ENCODE results near the gene SMPDL3B. TPM values are rescaled to one million over a fixed set of nuclear protein-coding genes. Genes with fewer than 3 reads are reported as not detected.

Gene SMPDL3B
- total RNA-seq = not detected
- polyA plus RNA-seq = under 1 TPM in 1 of 3 donors, not detected in 2; 0.26 TPM
- long read RNA-seq, donor 1 = 0 reads
- long read RNA-seq, donor 2 = 0 reads
- long read RNA-seq, donor 3 = 0 reads
- long read RNA-seq, donor 4 = 0 reads
- long read RNA-seq, donor 5 = 0 reads
- long read RNA-seq, donor 6 = 0 reads
- long read RNA-seq, donor 7 = 0 reads
- long read RNA-seq, donor 8 = 0 reads
- long read RNA-seq, donor 9 = 0 reads
- long read RNA-seq, donor 10 = 0 reads

DNA sequence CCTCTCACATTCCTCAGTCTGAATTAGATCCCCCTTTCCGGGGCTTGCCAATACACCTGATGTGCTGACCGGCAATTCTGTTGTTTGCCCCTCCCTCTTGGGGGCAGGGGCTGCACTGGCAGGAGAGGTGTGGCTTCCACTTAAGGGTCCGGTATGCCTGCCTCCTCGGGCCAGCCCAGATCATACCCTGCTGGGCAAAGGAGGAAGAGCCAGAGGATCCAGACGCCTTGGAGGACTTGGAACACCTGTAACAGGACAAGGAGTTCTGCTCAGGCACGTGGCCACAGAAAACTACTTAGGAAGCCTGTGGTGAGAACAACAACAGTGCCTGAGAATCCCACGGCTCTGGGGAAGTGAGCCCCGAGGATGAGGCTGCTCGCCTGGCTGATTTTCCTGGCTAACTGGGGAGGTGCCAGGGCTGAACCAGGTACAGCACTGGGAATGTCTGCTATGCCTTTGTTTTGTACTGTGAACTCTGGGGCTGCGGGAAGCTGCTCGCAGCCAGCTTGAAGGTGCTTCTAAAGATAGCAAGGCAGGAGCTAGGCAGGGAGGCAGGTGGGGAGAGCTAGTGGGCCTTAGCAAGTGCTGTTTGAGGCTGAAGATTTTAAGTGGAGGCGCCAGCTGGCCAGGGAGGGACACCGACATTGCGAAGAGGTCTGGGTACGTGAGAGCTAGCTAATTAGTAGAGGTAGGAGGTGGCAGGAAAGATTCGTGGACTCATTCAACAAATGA, at the start of gene SMPDL3B:
Gene SMPDL3B, plus strand, starts transcription at position 183 of the 732 bp plus-strand sequence. Its CDS starts 184 bp downstream, at position 367.
- Histone ChIP-seq H3K4me1 (replicated peaks in 1 of 2) (no peaks in the 10 kb centered on the region), H3K9me3 (replicated peaks in 1 of 3) (no peaks in the 10 kb centered on the region), H3K27me3 (peaks cover 4% of the 10 kb centered on the region), H3K36me3 (replicated peaks in 1 of 2) (no peaks in the 10 kb centered on the region), H3K4me3 (no peak within 1 kb of the TSS), H3K27ac (no peak within 1 kb of the TSS)
- TF ChIP-seq CTCF (IDR thresholded peaks at IDR 0.05) = no peak
- no peak for TF ChIP-seq POLR2A (IDR thresholded peaks at IDR 0.05)
- intact Hi-C loops (cut with DNase I) = no loop called here
- DNase-seq = no peak
- 4 to 10% (median 5%) methylated on average over 13 to 16 of the region's 16 CpGs for WGBS, 4 donors

GRCh38 chr1:27885114-27885528, 49.7 kb upstream of the SMPDL3B start:
- H3K27ac ChIP-seq = peak overlapping the region; percentile 46 to 83 (median 57)
- 74 to 82% (median 77%) methylated on average over 8 of the region's 8 CpGs for WGBS, 4 donors
- H3K9me3 ChIP-seq (replicated peaks in 1 of 3) = no peaks in the 10 kb centered on the region
- no peaks in the 10 kb centered on the region for H3K27me3 ChIP-seq
- H3K4me1 ChIP-seq (replicated peaks in 1 of 2) = no peaks in the 10 kb centered on the region
- peak in 2 of 7 donors; percentile 47 for DNase-seq
- peaks cover 0 to 4% of the 10 kb centered on the region in 2 donors for H3K36me3 ChIP-seq (replicated peaks in 1 of 2)
- TF ChIP-seq POLR2A (IDR thresholded peaks at IDR 0.05) (no peak), CTCF (IDR thresholded peaks at IDR 0.05) (no peak)
- intact Hi-C loops (cut with DNase I) = no loop called here
- no peak overlapping the region for H3K4me3 ChIP-seq

DNA sequence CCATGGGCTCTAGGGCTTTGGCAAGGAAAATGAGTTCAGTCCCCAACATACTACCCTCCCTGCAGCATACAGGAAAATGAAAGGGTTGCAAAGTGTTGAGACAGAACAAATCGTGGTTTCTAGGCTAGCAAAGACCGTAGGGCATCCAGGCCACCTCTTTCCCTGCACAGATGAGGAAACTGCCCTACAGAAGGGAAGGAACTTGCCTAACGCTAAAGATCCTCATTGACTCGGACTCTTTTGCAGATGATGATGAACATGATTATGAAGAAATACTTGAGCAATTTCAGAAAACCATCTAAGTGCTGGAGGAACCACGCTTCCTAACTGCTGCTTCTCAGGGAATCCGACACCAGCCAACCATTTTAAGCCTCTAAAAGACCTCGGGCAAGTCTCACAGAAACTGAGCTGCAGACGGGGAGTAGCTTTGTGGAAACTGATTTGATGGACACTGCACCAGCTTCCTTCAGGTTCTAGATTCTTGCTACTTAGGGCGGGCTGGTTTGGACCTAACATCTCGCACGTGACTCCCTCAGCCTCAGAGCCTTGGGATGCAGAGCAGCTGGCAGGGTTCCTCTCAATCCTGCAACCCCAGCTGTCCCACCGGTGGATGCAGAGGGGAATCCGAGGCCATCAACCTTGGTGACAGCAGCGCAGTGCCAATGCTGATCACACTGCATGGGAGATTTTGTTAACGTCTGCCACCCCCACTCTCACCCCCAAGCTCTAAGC, 49.0 kb upstream of the SMPDL3B start:
- H3K9me3 ChIP-seq (replicated peaks in 1 of 3) = no peaks in the 10 kb centered on the region
- H3K27ac ChIP-seq = peak overlapping the region; percentile 57 to 83 (median 64)
- intact Hi-C loops (cut with DNase I) = no loop called here
- peaks cover 0 to 4% of the 10 kb centered on the region in 2 donors for H3K36me3 ChIP-seq (replicated peaks in 1 of 2)
- TF ChIP-seq CTCF (IDR thresholded peaks at IDR 0.05) = no peak
- no peak for TF ChIP-seq POLR2A (IDR thresholded peaks at IDR 0.05)
- H3K27me3 ChIP-seq = no peaks in the 10 kb centered on the region
- DNase-seq = peak in 2 of 7 donors; percentile 33 to 41
- 79 to 95% (median 80%) methylated on average over 10 to 15 of the region's 15 CpGs for WGBS, 4 donors
- no peaks in the 10 kb centered on the region for H3K4me1 ChIP-seq (replicated peaks in 1 of 2)
- no peak overlapping the region for H3K4me3 ChIP-seq

- Histone ChIP-seq H3K27me3 (no peaks in the 10 kb centered on the region), H3K4me1 (replicated peaks in 1 of 2) (no peaks in the 10 kb centered on the region), H3K36me3 (replicated peaks in 1 of 2) (peaks cover 0 to 7% of the 10 kb centered on the region in 2 donors), H3K9me3 (replicated peaks in 1 of 3) (no peaks in the 10 kb centered on the region), H3K4me3 (no peak overlapping the region), H3K27ac (peak overlapping the region; percentile 2 to 82 (median 64))
- no peak for TF ChIP-seq POLR2A (IDR thresholded peaks at IDR 0.05)
- TF ChIP-seq CTCF (IDR thresholded peaks at IDR 0.05) = no peak
- DNase-seq = no peak
- intact Hi-C loops (cut with DNase I) = no loop called here
- 79 to 95% (median 86%) methylated on average over 2 of the region's 2 CpGs for WGBS, 4 donors
Observed at GRCh38 chr1:27886353-27886679, 48.5 kb upstream of the SMPDL3B start.

Measured in adrenal gland (tissue), 19 donors.